Suprapubic skin (tissue), 4 donors: ENCODE data around the gene MAGI1. TPM values are rescaled to one million over a fixed set of nuclear protein-coding genes. Genes with fewer than 3 reads are reported as not detected.

Experiments
- DNase-seq, 2 donors: peaks; one replicate each; pipeline ENCODE4 v3.0.0-alpha.2; 2019; ENCODE audit warnings: low spot score in 2 of 2
- H3K27ac ChIP-seq: fragments of 200-600 bp; sonication (generic); one replicate; pipeline ENCODE4 v1.5.1; 2019
- H3K27me3 ChIP-seq: fragments of 200-600 bp; sonication (generic); one replicate; pipeline ENCODE4 v1.5.1; 2019
- H3K36me3 ChIP-seq: fragments of 200-600 bp; sonication (generic); one replicate; pipeline ENCODE4 v1.5.1; 2019
- H3K4me1 ChIP-seq: fragments of 200-600 bp; sonication (generic); one replicate; pipeline ENCODE4 v1.5.1; 2019
- H3K4me3 ChIP-seq: fragments of 200-600 bp; sonication (generic); one replicate; pipeline ENCODE4 v1.5.1; 2019; ENCODE audit warnings: mild to moderate bottlenecking
- H3K9me3 ChIP-seq: fragments of 200-600 bp; sonication (generic); one replicate; pipeline ENCODE4 v1.5.1; 2019
- CTCF ChIP-seq, 2 donors: fragments of 200-600 bp in 1 of 2; fragments of 450-650 bp in 1 of 2; sonication (generic) in 1 of 2; IDR thresholded peaks; one replicate each; pipeline ENCODE4 v1.5.1; 2016 to 2019; ENCODE audit warnings: antibody characterized with exemption in 2 of 2, mild to moderate bottlenecking in 1 of 2, moderate library complexity in 1 of 2
- EP300 ChIP-seq: sonication (generic); formaldehyde crosslinking; IDR thresholded peaks from one replicate; pipeline ENCODE4 v1.6.1; 2017; ENCODE audit warnings: antibody characterized with exemption
- POLR2A ChIP-seq, 2 donors: fragments of 450-650 bp; IDR thresholded peaks; one replicate each; pipeline ENCODE4 v1.6.1; 2017; ENCODE audit warnings: antibody characterized with exemption in 2 of 2, mild to moderate bottlenecking in 2 of 2, moderate library complexity in 2 of 2
- POLR2AphosphoS5 ChIP-seq, 3 donors: sonication (generic); formaldehyde crosslinking; IDR thresholded peaks; one replicate each; pipeline ENCODE4 v1.6.1; 2017; ENCODE audit warnings: antibody characterized with exemption in 3 of 3
- WGBS: methylation state at CpG from one replicate; pipeline ENCODE4 v1.1.5; 2018; 5-methylcytosine and 5-hydroxymethylcytosine counted together
- total RNA-seq, 4 donors: library from RNA; depleted of rRNA; stranded (reverse); fragments of >200 nt; gene quantifications; one replicate each; pipeline ENCODE4 v1.1.0, GENCODE V29; 2016

Gene MAGI1
- total RNA-seq, 4 donors from 2014 or later = 37.9 to 71.5 (median 48.6) TPM

GRCh38 chr3:66012711-66013110, 26.0 kb downstream of the MAGI1 start:
- no peaks in the 10 kb centered on the region for H3K9me3 ChIP-seq
- no peak overlapping the region for H3K27ac ChIP-seq
- H3K36me3 ChIP-seq = no peaks in the 10 kb centered on the region
- DNase-seq = no peak
- no peaks in the 10 kb centered on the region for H3K27me3 ChIP-seq
- 81% methylated on average over 2 of the region's 2 CpGs for WGBS
- TF ChIP-seq CTCF (IDR thresholded peaks at IDR 0.05) (no peak), POLR2AphosphoS5 (IDR thresholded peaks at IDR 0.05) (no peak), POLR2A (IDR thresholded peaks at IDR 0.05) (no peak)
- H3K4me1 ChIP-seq = peaks cover 21% of the 10 kb centered on the region
- no peak overlapping the region for H3K4me3 ChIP-seq

- DNase-seq = no peak
- H3K4me3 ChIP-seq = no peak overlapping the region
- no peaks in the 10 kb centered on the region for H3K9me3 ChIP-seq
- H3K27ac ChIP-seq = peak overlapping the region; percentile 50
- H3K36me3 ChIP-seq = no peaks in the 10 kb centered on the region
- 51% methylated on average over 10 of the region's 10 CpGs for WGBS
- no peaks in the 10 kb centered on the region for H3K27me3 ChIP-seq
- TF ChIP-seq EP300 = no peak
- no peak for TF ChIP-seq CTCF (IDR thresholded peaks at IDR 0.05)
- TF ChIP-seq POLR2A (IDR thresholded peaks at IDR 0.05) = no peak
- no peak for TF ChIP-seq POLR2AphosphoS5 (IDR thresholded peaks at IDR 0.05)
- H3K4me1 ChIP-seq = peaks cover 15% of the 10 kb centered on the region
Measured at GRCh38 chr3:66010739-66011655, 27.7 kb downstream of the MAGI1 start.

GRCh38 chr3:66010348-66010738, 28.4 kb downstream of the MAGI1 start:
- DNase-seq = no peak

GRCh38 chr3:66004244-66004643, 34.5 kb downstream of the MAGI1 start:
- Histone ChIP-seq H3K4me1 (no peaks in the 10 kb centered on the region), H3K36me3 (no peaks in the 10 kb centered on the region), H3K27me3 (no peaks in the 10 kb centered on the region), H3K4me3 (no peak overlapping the region), H3K27ac (no peak overlapping the region), H3K9me3 (no peaks in the 10 kb centered on the region)
- no peak for TF ChIP-seq EP300
- no peak for TF ChIP-seq POLR2A (IDR thresholded peaks at IDR 0.05)
- no peak for TF ChIP-seq CTCF (IDR thresholded peaks at IDR 0.05)
- TF ChIP-seq POLR2AphosphoS5 (IDR thresholded peaks at IDR 0.05) = no peak
- DNase-seq = no peak
- WGBS = 63% methylated on average over 7 of the region's 7 CpGs

More at GRCh38 chr3:66010348-66010738, 28.4 kb downstream of the MAGI1 start:
- peaks cover 15% of the 10 kb centered on the region for H3K4me1 ChIP-seq
- TF ChIP-seq EP300 (no peak), CTCF (IDR thresholded peaks at IDR 0.05) (no peak)
- no peak overlapping the region for H3K4me3 ChIP-seq
- 72% methylated on average over 4 of the region's 4 CpGs for WGBS
- H3K27me3 ChIP-seq = no peaks in the 10 kb centered on the region
- H3K36me3 ChIP-seq = no peaks in the 10 kb centered on the region
- H3K27ac ChIP-seq = peak overlapping the region; percentile 50
- H3K9me3 ChIP-seq = no peaks in the 10 kb centered on the region

- DNase-seq = no peak
- no peaks in the 10 kb centered on the region for H3K27me3 ChIP-seq
- H3K9me3 ChIP-seq = no peaks in the 10 kb centered on the region
- TF ChIP-seq POLR2A (IDR thresholded peaks at IDR 0.05) (no peak), POLR2AphosphoS5 (IDR thresholded peaks at IDR 0.05) (no peak), EP300 (no peak), CTCF (IDR thresholded peaks at IDR 0.05) (no peak)
- H3K36me3 ChIP-seq = no peaks in the 10 kb centered on the region
- H3K27ac ChIP-seq = no peak overlapping the region
- 75% methylated on average over 3 of the region's 3 CpGs for WGBS
- H3K4me3 ChIP-seq = no peak overlapping the region
- H3K4me1 ChIP-seq = peaks cover 6% of the 10 kb centered on the region
Measured at GRCh38 chr3:66001626-66002025, 37.1 kb downstream of the MAGI1 start.
